HG03060 (cell line): ENCODE results near the gene BARX2.

ENCODE experiments used
- ATAC-seq: cut with Tn5 transposase; IDR thresholded peaks from one replicate; pipeline ENCODE4 v1.9.1; 2021; ENCODE audit warnings: low read depth, moderate number of reproducible peaks; ENCODE audit not compliant: unreplicated experiment

The BARX2 gene

DNA sequence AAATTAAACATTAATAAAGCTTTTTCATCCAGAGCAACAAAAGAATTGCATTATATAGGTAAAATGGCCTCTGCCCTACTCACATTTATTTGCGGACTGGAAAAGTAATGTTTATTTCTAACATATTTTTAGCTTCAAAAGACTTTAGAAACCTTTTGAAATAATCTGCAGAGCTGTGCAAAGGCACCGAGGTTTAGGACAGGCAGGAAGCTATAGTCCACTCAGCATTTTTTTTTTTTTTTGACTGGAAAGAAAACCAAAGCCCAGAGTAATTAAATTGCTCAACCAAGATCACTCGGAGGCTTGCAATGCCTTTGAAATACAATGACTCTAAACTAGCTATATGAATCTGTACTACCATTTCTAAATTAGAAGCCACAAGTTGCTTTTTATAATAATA, 19.1 kb downstream of the BARX2 start:
- ATAC-seq: no peak

- ATAC-seq: no peak
Measured at GRCh38 chr11:129395432-129395831, 19.8 kb downstream of the BARX2 start.

- no peak for ATAC-seq
Measured at GRCh38 chr11:129395883-129396282, 20.2 kb downstream of the BARX2 start.

- ATAC-seq: no peak
Measured at GRCh38 chr11:129396454-129396853, 20.8 kb downstream of the BARX2 start.

GRCh38 chr11:129402206-129403171, 26.8 kb downstream of the BARX2 start:
- ATAC-seq: no peak

- no peak for ATAC-seq
Measured at GRCh38 chr11:129404731-129405130, 29.1 kb downstream of the BARX2 start.

- no peak for ATAC-seq
Measured at GRCh38 chr11:129408865-129409444, 33.3 kb downstream of the BARX2 start.

- no peak for ATAC-seq
Measured at GRCh38 chr11:129410395-129410960, 34.8 kb downstream of the BARX2 start.

DNA sequence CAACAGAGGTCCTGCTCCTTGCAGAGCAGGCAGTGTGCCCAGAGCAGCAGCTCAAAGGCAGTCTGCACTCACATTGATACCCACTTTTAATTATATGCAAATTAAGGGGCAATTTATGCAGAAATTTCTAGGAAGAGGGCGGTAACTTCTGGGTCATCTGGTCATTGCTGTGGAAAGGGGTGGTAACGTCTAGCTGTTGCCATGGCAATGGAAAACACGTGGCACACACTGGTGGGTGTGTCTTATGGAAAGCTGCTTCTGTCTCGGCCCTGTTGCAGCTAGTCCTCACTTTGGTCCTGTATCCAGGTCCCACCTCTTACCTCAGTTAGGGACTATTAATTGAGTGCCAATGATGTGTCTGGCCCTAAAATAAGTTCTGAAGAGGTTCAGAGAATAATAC, 36.8 kb downstream of the BARX2 start:
- no peak for ATAC-seq

DNA sequence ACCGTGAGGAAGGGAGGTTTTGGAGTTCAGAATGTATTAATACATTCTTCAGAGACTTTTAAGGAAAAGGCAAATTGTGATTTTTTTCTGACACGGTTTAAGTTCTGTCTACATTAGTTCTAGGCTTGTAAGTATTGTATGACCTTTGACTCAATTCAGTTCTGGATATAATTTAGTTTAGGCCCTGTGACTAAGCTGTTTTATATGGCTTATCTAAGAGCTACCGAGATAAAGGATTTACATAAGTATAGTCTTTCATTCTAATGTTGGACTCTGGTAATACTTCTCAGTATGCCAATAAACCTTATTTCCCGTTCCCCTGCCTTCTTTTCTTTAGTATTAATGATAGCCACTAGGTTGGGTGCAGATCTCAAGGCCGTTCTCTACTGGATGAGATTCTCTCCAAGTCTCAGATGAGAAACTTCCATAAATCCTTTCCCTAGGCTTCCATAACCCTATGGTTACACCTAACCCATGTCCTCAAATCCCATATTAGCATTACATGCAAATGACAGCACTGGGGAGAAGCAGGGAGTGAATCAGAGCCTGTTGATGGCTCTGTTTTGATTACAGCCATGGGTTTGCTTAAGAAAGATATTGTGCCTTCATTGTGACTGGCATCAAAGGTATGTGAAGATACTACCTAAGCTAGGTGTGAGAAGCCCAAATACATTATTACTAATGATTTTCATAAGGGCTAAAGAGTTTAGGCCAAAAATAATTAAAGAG, 38.7 kb downstream of the BARX2 start:
- ATAC-seq: no peak

DNA sequence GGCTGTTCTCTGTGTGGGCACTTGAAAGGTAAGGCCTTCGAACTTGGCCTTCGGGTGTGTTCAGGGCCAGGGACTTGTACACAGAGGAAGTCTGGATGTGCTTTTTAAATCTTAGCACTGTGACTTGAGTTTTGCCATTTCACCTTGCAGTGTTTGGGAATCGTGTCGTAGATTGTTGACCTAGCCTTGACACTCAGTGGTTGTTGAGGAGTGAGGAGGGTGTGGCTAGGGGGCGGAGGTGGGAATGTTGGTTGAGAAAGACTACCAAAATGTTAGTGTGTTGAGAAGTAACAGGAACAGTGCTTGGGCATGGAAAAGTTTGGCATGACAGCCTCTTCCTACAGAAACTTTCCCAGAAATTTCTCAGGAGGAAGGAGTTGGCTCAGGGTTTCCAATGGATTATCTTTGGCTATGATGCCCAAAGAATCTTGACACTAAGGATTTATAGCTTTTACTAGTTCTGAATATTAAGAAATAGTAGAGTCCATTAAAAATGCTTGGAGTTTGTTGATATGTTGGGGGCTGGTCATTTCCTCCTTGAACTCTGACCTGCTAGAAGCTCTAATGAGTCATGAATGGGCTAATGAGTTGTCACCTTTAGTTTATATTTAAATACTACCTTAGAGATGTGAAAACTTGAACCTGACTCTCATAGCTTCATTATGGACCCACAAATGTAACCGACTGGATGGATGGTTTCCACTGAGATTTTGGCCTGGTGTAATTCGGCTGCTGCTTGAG, 40.6 kb downstream of the BARX2 start:
- no peak for ATAC-seq

- ATAC-seq: no peak
Measured at GRCh38 chr11:129417458-129417857, 41.8 kb downstream of the BARX2 start.

GRCh38 chr11:129418039-129418438, 42.4 kb downstream of the BARX2 start:
- peak; percentile 57 for ATAC-seq

- no peak for ATAC-seq
Measured at GRCh38 chr11:129419386-129419785, 43.7 kb downstream of the BARX2 start.

- ATAC-seq: no peak
Measured at GRCh38 chr11:129423426-129423825, 47.8 kb downstream of the BARX2 start.

GRCh38 chr11:129425214-129425613, 49.6 kb downstream of the BARX2 start:
- no peak for ATAC-seq

GRCh38 chr11:129426038-129426437, 50.4 kb downstream of the BARX2 start:
- ATAC-seq: no peak

GRCh38 chr11:129426776-129427175, 51.1 kb downstream of the BARX2 start:
- ATAC-seq: no peak

- ATAC-seq: no peak
Measured at GRCh38 chr11:129427376-129427775, 51.7 kb downstream of the BARX2 start.

GRCh38 chr11:129427816-129428406, 52.3 kb downstream of the BARX2 start:
- ATAC-seq: no peak
